ENCODE data around the gene ZMAT5. TPM values are rescaled to one million over a fixed set of nuclear protein-coding genes. Genes with fewer than 3 reads are reported as not detected.
A peak's percentile ranks its signal among the peaks of the same experiment; 100 is the strongest.

Gene ZMAT5
- total and polyA plus RNA-seq, 9 of the 15 experiments (the other 6 are each of a cell fraction or from before 2014, with no cell fraction given) = 2.0 to 25.2 (median 11.9) TPM

DNA sequence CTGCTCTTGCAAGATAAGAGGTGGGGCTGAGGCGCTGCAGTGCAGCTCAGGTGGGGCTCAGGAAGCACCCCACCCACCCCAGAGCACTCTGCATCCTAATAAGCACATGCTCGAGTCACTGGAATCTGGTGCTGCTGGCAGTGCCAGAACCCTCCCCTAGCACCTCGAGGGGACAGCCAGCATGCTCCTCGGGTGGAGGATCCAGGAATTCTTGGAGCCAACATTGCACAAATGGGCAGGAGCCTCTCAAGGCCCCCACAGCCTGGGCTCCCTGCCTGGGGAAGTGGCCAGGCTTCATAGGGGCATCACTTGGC, 74.5 kb downstream of the ZMAT5 start (continued):
- TF ChIP-seq, protein P1, sequence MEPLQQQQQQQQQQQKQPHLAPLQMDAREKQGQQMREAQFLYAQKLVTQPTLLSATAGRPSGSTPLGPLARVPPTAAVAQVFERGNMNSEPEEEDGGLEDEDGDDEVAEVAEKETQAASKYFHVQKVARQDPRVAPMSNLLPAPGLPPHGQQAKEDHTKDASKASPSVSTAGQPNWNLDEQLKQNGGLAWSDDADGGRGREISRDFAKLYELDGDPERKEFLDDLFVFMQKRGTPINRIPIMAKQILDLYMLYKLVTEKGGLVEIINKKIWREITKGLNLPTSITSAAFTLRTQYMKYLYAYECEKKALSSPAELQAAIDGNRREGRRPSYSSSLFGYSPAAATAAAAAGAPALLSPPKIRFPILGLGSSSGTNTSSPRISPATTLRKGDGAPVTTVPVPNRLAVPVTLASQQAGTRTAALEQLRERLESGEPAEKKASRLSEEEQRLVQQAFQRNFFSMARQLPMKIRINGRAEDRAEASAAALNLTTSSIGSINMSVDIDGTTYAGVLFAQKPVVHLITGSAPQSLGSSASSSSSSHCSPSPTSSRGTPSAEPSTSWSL (CRISPR knock-in tag; IDR thresholded peaks at IDR 0.05; ENCODE audit: borderline replicate concordance) = no peak

- no peak overlapping the region for H3K4me2 ChIP-seq (ENCODE audit: insufficient read depth, low read length)
- FAIRE-seq (no peak), DNase-seq (ENCODE audit: extremely low read depth in 1 of 4, low spot score in 3 of 4) (peak in 1 of 4 experiments; percentile 8), ATAC-seq (no peak)
- no peak overlapping the region for H3K27ac ChIP-seq (ENCODE audit: extremely low read depth, low read depth, low read length)
- H3K9ac ChIP-seq (ENCODE audit: insufficient read depth in 1 of 2, low read depth in 2 of 2, low read length in 2 of 2) = peak overlapping the region in 1 of 2 experiments; percentile 64; a peak in 1 of 4 replicates
- intact Hi-C loops (cut with micrococcal nuclease) (no loop called here), in situ Hi-C loops (cut with MboI) (loop anchor here (25.0 kb wide), 1 partner anchor 396 kb away; the partner anchor contains the start of gene HORMAD2)
- H3K27me3 ChIP-seq (ENCODE audit: control insufficient read depth in 2 of 2, insufficient read depth in 2 of 2, low read length in 2 of 2) = no peaks in the 10 kb centered on the region
- H3K36me3 ChIP-seq (ENCODE audit: control insufficient read depth, insufficient read depth, low read length) = peaks cover 31% of the 10 kb centered on the region; the same call in 1 of the 3 replicates
- H4K20me1 ChIP-seq (replicated peaks; ENCODE audit: control insufficient read depth, insufficient read depth, low read length) = no peaks in the 10 kb centered on the region
- ChIA-PET CTCF (ENCODE audit: low intra/inter-chr PET ratio) (interaction anchor here (3.0 kb wide), 1 partner anchor 397 kb away, joined by 29 read pairs; no protein-coding TSS in a partner anchor), POLR2A (interaction anchor here (1.0 kb wide), 1 partner anchor 10 kb away, joined by 3 read pairs; no protein-coding TSS in a partner anchor)
- BruUV-seq (replicated peaks) = no TSS peak
- no peaks in the 10 kb centered on the region for H3K9me3 ChIP-seq (replicated peaks; ENCODE audit: control insufficient read depth, insufficient read depth, low read depth, low read length)
- H3K4me1 ChIP-seq (replicated peaks in 1 of 2; ENCODE audit: control insufficient read depth in 2 of 2, insufficient read depth in 2 of 2, low read length in 2 of 2) = peaks cover 0 to 18% of the 10 kb centered on the region in 2 experiments; a peak in 2 of 5 replicates
- H2AFZ ChIP-seq (ENCODE audit: low read depth, low read length) = no peak overlapping the region
- 73% methylated on average over 11 of the region's 13 CpGs for WGBS (ENCODE audit: insufficient coverage, low coverage, missing lambda C conversion rate)
- peaks cover 2% of the 10 kb centered on the region for H3K9me1 ChIP-seq (ENCODE audit: control insufficient read depth, insufficient read depth, low read length)
- H3K4me3 ChIP-seq = no peak overlapping the region
- no peaks in the 10 kb centered on the region for H3K79me2 ChIP-seq (ENCODE audit: control insufficient read depth, insufficient read depth, low read length)
- TF ChIP-seq NFIC (IDR thresholded peaks at IDR 0.05) = no peak
- TF ChIP-seq ATF2 (CRISPR knock-in tag; IDR thresholded peaks at IDR 0.05) = no peak
- TF ChIP-seq ZNF23 (CRISPR knock-in tag; IDR thresholded peaks at IDR 0.05) = no peak
- no peak for TF ChIP-seq NCOA4 (IDR thresholded peaks at IDR 0.05; ENCODE audit: partially characterized antibody)
- no peak for TF ChIP-seq SAFB2 (IDR thresholded peaks at IDR 0.05; ENCODE audit: borderline replicate concordance, low read depth, low read length, severe bottlenecking)
- TF ChIP-seq, protein P2, sequence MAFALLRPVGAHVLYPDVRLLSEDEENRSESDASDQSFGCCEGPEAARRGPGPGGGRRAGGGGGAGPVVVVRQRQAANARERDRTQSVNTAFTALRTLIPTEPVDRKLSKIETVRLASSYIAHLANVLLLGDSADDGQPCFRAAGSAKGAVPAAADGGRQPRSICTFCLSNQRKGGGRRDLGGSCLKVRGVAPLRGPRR (CRISPR knock-in tag; IDR thresholded peaks at IDR 0.05) = no peak
- no peak for TF ChIP-seq TCFL5 (CRISPR knock-in tag; conservative IDR thresholded peaks at IDR 0.05)
- no peak for TF ChIP-seq ZNF444 (CRISPR knock-in tag; IDR thresholded peaks at IDR 0.05)
- no peak for TF ChIP-seq NR0B1 (IDR thresholded peaks at IDR 0.05; ENCODE audit: partially characterized antibody)
- no peak for TF ChIP-seq MCM7 (IDR thresholded peaks at IDR 0.05)
Measured at GRCh38 chr22:29691636-29692326, 75.0 kb downstream of the ZMAT5 start.
